Liver (tissue), 9 donors: ENCODE measurements around the gene TSHR. TPM values are rescaled to one million over a fixed set of nuclear protein-coding genes. Genes with fewer than 3 reads are reported as not detected.
A peak's percentile ranks its signal among the peaks of the same experiment; 100 is the strongest.

Source experiments
- DNase-seq: peaks from one replicate; pipeline ENCODE4 v3.0.0-alpha.2; 2017; ENCODE audit warnings: low spot score
- H3K27ac ChIP-seq, 2 donors: one replicate each; pipeline ENCODE4 v1.7.0; 2013; ENCODE audit warnings: inconsistent platforms in 2 of 2, low read length in 2 of 2, control low read depth in 1 of 2, low read depth in 1 of 2, mild to moderate bottlenecking in 1 of 2
- H3K27me3 ChIP-seq, 4 donors: one replicate each; pipeline versions ENCODE4 v1.6.1 to v1.7.0; 2013; ENCODE audit warnings: low read length in 3 of 4, inconsistent platforms in 1 of 4, mild to moderate bottlenecking in 1 of 4, moderate library complexity in 1 of 4; ENCODE audit not compliant: control insufficient read depth in 4 of 4, insufficient read depth in 4 of 4
- H3K36me3 ChIP-seq, 4 donors: one replicate each; pipeline versions ENCODE4 v1.6.1 to v1.7.0; 2013; ENCODE audit warnings: low read length in 3 of 4, mild to moderate bottlenecking in 3 of 4, low read depth in 1 of 4, moderate library complexity in 1 of 4; ENCODE audit not compliant: control insufficient read depth in 4 of 4, insufficient read depth in 3 of 4
- H3K4me1 ChIP-seq, 4 donors: one replicate each; pipeline versions ENCODE4 v1.6.1 to v1.7.0; 2013; ENCODE audit warnings: low read length in 3 of 4, mild to moderate bottlenecking in 3 of 4, moderate library complexity in 1 of 4; ENCODE audit not compliant: control insufficient read depth in 4 of 4, insufficient read depth in 4 of 4
- H3K4me3 ChIP-seq, 3 donors: one replicate each; pipeline versions ENCODE4 v1.6.1 to v1.7.0; 2013; ENCODE audit warnings: low read length in 3 of 3, control low read depth in 1 of 3, low read depth in 1 of 3, mild to moderate bottlenecking in 1 of 3
- H3K9ac ChIP-seq, 2 donors: one replicate each; pipeline ENCODE4 v1.7.0; 2013; ENCODE audit warnings: low read length in 2 of 2, mild to moderate bottlenecking in 2 of 2, moderate library complexity in 2 of 2, control low read depth in 1 of 2, low read depth in 1 of 2
- H3K9me3 ChIP-seq, 4 donors: one replicate each; pipeline versions ENCODE4 v1.6.1 to v1.7.0; 2013; ENCODE audit warnings: low read length in 3 of 4; ENCODE audit not compliant: control insufficient read depth in 4 of 4
- EGR1 ChIP-seq, 2 donors: IDR thresholded peaks; 2 replicates each; pipeline ENCODE4 v1.6.1; 2016 to 2018; ENCODE audit warnings: antibody characterized with exemption in 2 of 2, low read depth in 2 of 2
- FOXA1 ChIP-seq: IDR thresholded peaks from 2 replicates; pipeline ENCODE4 v1.6.1; 2016; ENCODE audit warnings: antibody characterized with exemption
- FOXA2 ChIP-seq: IDR thresholded peaks from 2 replicates; pipeline ENCODE4 v1.6.1; 2016; ENCODE audit warnings: antibody characterized with exemption
- GABPA ChIP-seq, 2 donors: IDR thresholded peaks in 1 of 2; conservative IDR thresholded peaks in 1 of 2; 2 replicates each; pipeline ENCODE4 v1.6.1; 2016; ENCODE audit warnings: antibody characterized with exemption in 2 of 2, mild to moderate bottlenecking in 1 of 2, moderate library complexity in 1 of 2
- HNF4A ChIP-seq, 2 donors: conservative IDR thresholded peaks; 2 replicates each; pipeline ENCODE4 v1.6.1; 2016; ENCODE audit warnings: antibody characterized with exemption in 2 of 2, mild to moderate bottlenecking in 2 of 2
- HNF4G ChIP-seq: IDR thresholded peaks from 2 replicates; pipeline ENCODE4 v1.6.1; 2016; ENCODE audit warnings: antibody characterized with exemption
- JUND ChIP-seq, 2 donors: IDR thresholded peaks; 2 replicates each; pipeline ENCODE4 v1.6.1; 2016; ENCODE audit warnings: antibody characterized with exemption in 2 of 2
- NR2F2 ChIP-seq: IDR thresholded peaks from 2 replicates; pipeline ENCODE4 v1.6.1; 2016; ENCODE audit warnings: antibody characterized with exemption
- RAD21 ChIP-seq, 2 donors: IDR thresholded peaks; 2 replicates each; pipeline ENCODE4 v1.6.1; 2016; ENCODE audit warnings: antibody characterized with exemption in 2 of 2, mild to moderate bottlenecking in 2 of 2
- RXRA ChIP-seq, 2 donors: IDR thresholded peaks; 2 replicates each; pipeline ENCODE4 v1.6.1; 2017 to 2018; ENCODE audit warnings: antibody characterized with exemption in 2 of 2, mild to moderate bottlenecking in 1 of 2
- SP1 ChIP-seq: IDR thresholded peaks from 2 replicates; pipeline ENCODE4 v1.6.1; 2018; ENCODE audit warnings: antibody characterized with exemption, mild to moderate bottlenecking
- TAF1 ChIP-seq: conservative IDR thresholded peaks from 2 replicates; pipeline ENCODE4 v1.6.1; 2016; ENCODE audit warnings: antibody characterized with exemption, mild to moderate bottlenecking
- YY1 ChIP-seq: IDR thresholded peaks from 2 replicates; pipeline ENCODE4 v1.6.1; 2016; ENCODE audit warnings: antibody characterized with exemption, mild to moderate bottlenecking
- WGBS: extraction: QIAGEN DNeasy Blood & Tissue Kit; methylation state at CpG from one replicate; pipeline ENCODE4 v1.1.7; 2013; 5-methylcytosine and 5-hydroxymethylcytosine counted together
- polyA plus RNA-seq, 2 donors: library from polyadenylated mRNA; stranded (reverse) in 1 of 2; unstranded in 1 of 2; fragments of 200-250 nt in 1 of 2; fragments of >200 nt in 1 of 2; fragmentation: Nextera tagmentation in 1 of 2; extraction: Ambion mirVana in 1 of 2; gene quantifications; one replicate each; pipeline versions ENCODE4 v1.2.1 to v1.2.3, GENCODE V29; 2013 to 2015
- total RNA-seq, 2 donors: library from RNA; depleted of rRNA; stranded (reverse); fragments of >200 nt; gene quantifications; one replicate each; pipeline ENCODE4 v1.2.3, GENCODE V29; 2014
- TF ChIP-seq, protein P1 (sequence below): IDR thresholded peaks from 2 replicates; pipeline ENCODE4 v1.6.1; 2016; ENCODE audit warnings: antibody characterized with exemption
- TF ChIP-seq, protein P2 (sequence below): fragments of 150-350 bp; IDR thresholded peaks from 2 replicates; pipeline ENCODE4 v1.5.1; 2017; ENCODE audit warnings: improper control_type of control experiment, low read depth, low read length; ENCODE audit not compliant: missing input control
- TF ChIP-seq, protein P3 (sequence below): IDR thresholded peaks from 2 replicates; pipeline ENCODE4 v1.6.1; 2016; ENCODE audit warnings: antibody characterized with exemption
- TF ChIP-seq, protein P4 (sequence below): IDR thresholded peaks from 2 replicates; pipeline ENCODE4 v1.6.1; 2016; ENCODE audit warnings: antibody characterized with exemption
- TF ChIP-seq, protein P5 (sequence below): IDR thresholded peaks from 2 replicates; pipeline ENCODE4 v1.6.1; 2016; ENCODE audit warnings: antibody characterized with exemption, mild to moderate bottlenecking
- donor health status: healthy.
- donor health status: healthy.
- donor health status: healthy.
- donor health status: healthy.
- donor health status: healthy.

The TSHR gene
- total and polyA plus RNA-seq, 4 donors, result 0.08 to 3.2 TPM; not detected in 2

DNA sequence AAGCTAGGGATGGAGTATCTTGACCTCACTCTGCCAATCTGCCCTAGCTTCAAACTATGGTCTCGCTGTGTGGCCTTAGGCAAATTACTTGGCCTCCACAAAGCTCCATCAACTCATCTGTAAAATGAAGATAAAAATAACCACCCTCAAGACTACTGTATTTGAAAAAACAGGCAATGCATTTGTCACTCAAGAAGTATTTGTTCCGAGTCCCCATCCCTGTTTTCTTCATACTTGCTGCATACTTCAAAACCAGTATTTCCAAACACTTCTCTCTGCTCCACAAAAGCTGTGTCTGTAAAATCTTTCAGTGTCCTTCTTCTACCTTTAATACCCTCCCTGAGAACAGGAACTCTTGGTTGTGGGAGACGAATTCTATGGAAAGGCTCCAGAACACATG is 217.5 kb downstream of the TSHR start:
- DNase-seq, result no peak
- 88% methylated on average over 3 of the region's 3 CpGs for WGBS
- no peak overlapping the region for H3K4me3 ChIP-seq
- no peak for TF ChIP-seq HNF4G
- TF ChIP-seq, protein P1, sequence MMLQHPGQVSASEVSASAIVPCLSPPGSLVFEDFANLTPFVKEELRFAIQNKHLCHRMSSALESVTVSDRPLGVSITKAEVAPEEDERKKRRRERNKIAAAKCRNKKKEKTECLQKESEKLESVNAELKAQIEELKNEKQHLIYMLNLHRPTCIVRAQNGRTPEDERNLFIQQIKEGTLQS, result no peak
- TF ChIP-seq RXRA (IDR thresholded peaks at IDR 0.05), result no peak
- TF ChIP-seq, protein P2, sequence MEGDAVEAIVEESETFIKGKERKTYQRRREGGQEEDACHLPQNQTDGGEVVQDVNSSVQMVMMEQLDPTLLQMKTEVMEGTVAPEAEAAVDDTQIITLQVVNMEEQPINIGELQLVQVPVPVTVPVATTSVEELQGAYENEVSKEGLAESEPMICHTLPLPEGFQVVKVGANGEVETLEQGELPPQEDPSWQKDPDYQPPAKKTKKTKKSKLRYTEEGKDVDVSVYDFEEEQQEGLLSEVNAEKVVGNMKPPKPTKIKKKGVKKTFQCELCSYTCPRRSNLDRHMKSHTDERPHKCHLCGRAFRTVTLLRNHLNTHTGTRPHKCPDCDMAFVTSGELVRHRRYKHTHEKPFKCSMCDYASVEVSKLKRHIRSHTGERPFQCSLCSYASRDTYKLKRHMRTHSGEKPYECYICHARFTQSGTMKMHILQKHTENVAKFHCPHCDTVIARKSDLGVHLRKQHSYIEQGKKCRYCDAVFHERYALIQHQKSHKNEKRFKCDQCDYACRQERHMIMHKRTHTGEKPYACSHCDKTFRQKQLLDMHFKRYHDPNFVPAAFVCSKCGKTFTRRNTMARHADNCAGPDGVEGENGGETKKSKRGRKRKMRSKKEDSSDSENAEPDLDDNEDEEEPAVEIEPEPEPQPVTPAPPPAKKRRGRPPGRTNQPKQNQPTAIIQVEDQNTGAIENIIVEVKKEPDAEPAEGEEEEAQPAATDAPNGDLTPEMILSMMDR, result no peak
- TF ChIP-seq, protein P3, sequence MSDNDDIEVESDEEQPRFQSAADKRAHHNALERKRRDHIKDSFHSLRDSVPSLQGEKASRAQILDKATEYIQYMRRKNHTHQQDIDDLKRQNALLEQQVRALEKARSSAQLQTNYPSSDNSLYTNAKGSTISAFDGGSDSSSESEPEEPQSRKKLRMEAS, result no peak
- TF ChIP-seq HNF4A (conservative IDR thresholded peaks at IDR 0.05), result no peak
- TF ChIP-seq RAD21 (IDR thresholded peaks at IDR 0.05), result no peak
- TF ChIP-seq FOXA2, result no peak
- no peak for TF ChIP-seq YY1
- no peak for TF ChIP-seq TAF1
- TF ChIP-seq, protein P4, sequence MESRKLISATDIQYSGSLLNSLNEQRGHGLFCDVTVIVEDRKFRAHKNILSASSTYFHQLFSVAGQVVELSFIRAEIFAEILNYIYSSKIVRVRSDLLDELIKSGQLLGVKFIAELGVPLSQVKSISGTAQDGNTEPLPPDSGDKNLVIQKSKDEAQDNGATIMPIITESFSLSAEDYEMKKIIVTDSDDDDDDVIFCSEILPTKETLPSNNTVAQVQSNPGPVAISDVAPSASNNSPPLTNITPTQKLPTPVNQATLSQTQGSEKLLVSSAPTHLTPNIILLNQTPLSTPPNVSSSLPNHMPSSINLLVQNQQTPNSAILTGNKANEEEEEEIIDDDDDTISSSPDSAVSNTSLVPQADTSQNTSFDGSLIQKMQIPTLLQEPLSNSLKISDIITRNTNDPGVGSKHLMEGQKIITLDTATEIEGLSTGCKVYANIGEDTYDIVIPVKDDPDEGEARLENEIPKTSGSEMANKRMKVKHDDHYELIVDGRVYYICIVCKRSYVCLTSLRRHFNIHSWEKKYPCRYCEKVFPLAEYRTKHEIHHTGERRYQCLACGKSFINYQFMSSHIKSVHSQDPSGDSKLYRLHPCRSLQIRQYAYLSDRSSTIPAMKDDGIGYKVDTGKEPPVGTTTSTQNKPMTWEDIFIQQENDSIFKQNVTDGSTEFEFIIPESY, result no peak
- H3K9me3 ChIP-seq, result no peaks in the 10 kb centered on the region
- H3K4me1 ChIP-seq, result peaks cover 0 to 29% (median 10%) of the 10 kb centered on the region in 4 donors
- no peak overlapping the region for H3K27ac ChIP-seq
- H3K9ac ChIP-seq, result no peak overlapping the region
- no peaks in the 10 kb centered on the region for H3K27me3 ChIP-seq
- no peaks in the 10 kb centered on the region for H3K36me3 ChIP-seq

DNA sequence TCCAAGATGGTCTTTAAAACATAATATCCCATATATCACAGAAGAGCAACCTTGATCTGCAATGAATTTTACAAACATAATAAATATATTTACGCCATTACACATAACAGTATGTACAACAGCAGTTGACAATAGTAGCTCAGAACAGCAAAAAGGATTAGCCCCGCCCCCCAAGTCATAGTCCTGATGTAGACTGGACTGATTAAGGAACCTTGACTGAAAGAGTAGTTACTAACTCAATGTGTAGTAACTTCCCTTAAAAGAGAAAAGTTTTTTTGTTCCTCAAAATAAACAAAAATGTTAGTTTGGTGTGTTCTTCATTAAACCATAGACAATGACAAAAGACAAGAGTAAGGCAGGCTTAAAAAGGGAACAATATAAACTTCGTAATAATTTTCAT is 220.8 kb downstream of the TSHR start:
- H3K27ac ChIP-seq, result peak overlapping the region in 1 of 2 donors; percentile 64
- no peak for DNase-seq
- no peak for TF ChIP-seq FOXA2
- TF ChIP-seq YY1, result no peak
- no peak for TF ChIP-seq RAD21 (IDR thresholded peaks at IDR 0.05)
- TF ChIP-seq, protein P1, result no peak
- no peak for TF ChIP-seq HNF4G
- no peak for TF ChIP-seq EGR1 (IDR thresholded peaks at IDR 0.05; ENCODE audit: low read depth in 2 of 2)
- no peak for TF ChIP-seq SP1
- TF ChIP-seq, protein P4, result no peak
- no peak for TF ChIP-seq TAF1
- no peak for TF ChIP-seq GABPA (IDR thresholded peaks at IDR 0.05 in 1 of 2, conservative IDR thresholded peaks at IDR 0.05 in 1 of 2)
- TF ChIP-seq NR2F2, result no peak
- TF ChIP-seq FOXA1, result no peak
- TF ChIP-seq, protein P5, sequence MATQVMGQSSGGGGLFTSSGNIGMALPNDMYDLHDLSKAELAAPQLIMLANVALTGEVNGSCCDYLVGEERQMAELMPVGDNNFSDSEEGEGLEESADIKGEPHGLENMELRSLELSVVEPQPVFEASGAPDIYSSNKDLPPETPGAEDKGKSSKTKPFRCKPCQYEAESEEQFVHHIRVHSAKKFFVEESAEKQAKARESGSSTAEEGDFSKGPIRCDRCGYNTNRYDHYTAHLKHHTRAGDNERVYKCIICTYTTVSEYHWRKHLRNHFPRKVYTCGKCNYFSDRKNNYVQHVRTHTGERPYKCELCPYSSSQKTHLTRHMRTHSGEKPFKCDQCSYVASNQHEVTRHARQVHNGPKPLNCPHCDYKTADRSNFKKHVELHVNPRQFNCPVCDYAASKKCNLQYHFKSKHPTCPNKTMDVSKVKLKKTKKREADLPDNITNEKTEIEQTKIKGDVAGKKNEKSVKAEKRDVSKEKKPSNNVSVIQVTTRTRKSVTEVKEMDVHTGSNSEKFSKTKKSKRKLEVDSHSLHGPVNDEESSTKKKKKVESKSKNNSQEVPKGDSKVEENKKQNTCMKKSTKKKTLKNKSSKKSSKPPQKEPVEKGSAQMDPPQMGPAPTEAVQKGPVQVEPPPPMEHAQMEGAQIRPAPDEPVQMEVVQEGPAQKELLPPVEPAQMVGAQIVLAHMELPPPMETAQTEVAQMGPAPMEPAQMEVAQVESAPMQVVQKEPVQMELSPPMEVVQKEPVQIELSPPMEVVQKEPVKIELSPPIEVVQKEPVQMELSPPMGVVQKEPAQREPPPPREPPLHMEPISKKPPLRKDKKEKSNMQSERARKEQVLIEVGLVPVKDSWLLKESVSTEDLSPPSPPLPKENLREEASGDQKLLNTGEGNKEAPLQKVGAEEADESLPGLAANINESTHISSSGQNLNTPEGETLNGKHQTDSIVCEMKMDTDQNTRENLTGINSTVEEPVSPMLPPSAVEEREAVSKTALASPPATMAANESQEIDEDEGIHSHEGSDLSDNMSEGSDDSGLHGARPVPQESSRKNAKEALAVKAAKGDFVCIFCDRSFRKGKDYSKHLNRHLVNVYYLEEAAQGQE, result no peak
- TF ChIP-seq RXRA (IDR thresholded peaks at IDR 0.05), result no peak
- TF ChIP-seq HNF4A (conservative IDR thresholded peaks at IDR 0.05), result no peak
- no peak for TF ChIP-seq JUND (IDR thresholded peaks at IDR 0.05)
- WGBS, result 90% methylated on average over 3 of the region's 3 CpGs
- H3K4me1 ChIP-seq, result peaks cover 0 to 13% (median 8%) of the 10 kb centered on the region in 4 donors
- H3K36me3 ChIP-seq, result peaks cover 0 to 1% (median 0%) of the 10 kb centered on the region in 4 donors
- H3K4me3 ChIP-seq, result no peak overlapping the region
- H3K9ac ChIP-seq, result no peak overlapping the region
- no peaks in the 10 kb centered on the region for H3K27me3 ChIP-seq
- no peaks in the 10 kb centered on the region for H3K9me3 ChIP-seq
